SK-N-MC (cell line): ENCODE measurements around the gene AUTS2.

ENCODE experiments used
- EZH2 ChIP-seq: fragments of 200-600 bp; sonication (generic); IDR thresholded peaks from one replicate; pipeline ENCODE4 v1.6.1; 2017; ENCODE audit warnings: antibody characterized with exemption
- POLR2AphosphoS5 ChIP-seq: IDR thresholded peaks from 2 replicates; pipeline ENCODE4 v1.6.1; 2012; ENCODE audit warnings: mild to moderate bottlenecking, low read depth, low read length, borderline replicate concordance

GRCh38 chr7:70188901-70189650, 590.8 kb downstream of the AUTS2 start:
- no peak for TF ChIP-seq EZH2
- TF ChIP-seq POLR2AphosphoS5 = no peak
